Large intestine (tissue), 3 donors: Measurements from ENCODE around the gene SLC25A26. TPM values are rescaled to one million over a fixed set of nuclear protein-coding genes. Genes with fewer than 3 reads are reported as not detected.

ENCODE experiments used
- DNase-seq, 2 donors: peaks; one replicate each; pipeline versions ENCODE4 v3.0.0 to v3.0.0-alpha.2; 2013
- H3K27ac ChIP-seq: one replicate; pipeline ENCODE4 v1.5.1; 2013; ENCODE audit warnings: low read length
- H3K27me3 ChIP-seq: 2 replicates; pipeline ENCODE4 v1.6.1; 2013; ENCODE audit warnings: low read length; ENCODE audit not compliant: control insufficient read depth, insufficient read depth
- H3K36me3 ChIP-seq: 2 replicates; pipeline ENCODE4 v1.6.1; 2013; ENCODE audit warnings: low read length; ENCODE audit not compliant: control insufficient read depth, insufficient read depth
- H3K4me1 ChIP-seq: one replicate; pipeline ENCODE4 v1.6.1; 2013; ENCODE audit warnings: low read length; ENCODE audit not compliant: control insufficient read depth, insufficient read depth
- H3K4me3 ChIP-seq: one replicate; pipeline ENCODE4 v1.5.1; 2013; ENCODE audit warnings: low read length
- H3K9me3 ChIP-seq: one replicate; pipeline ENCODE4 v1.6.1; 2013; ENCODE audit warnings: mild to moderate bottlenecking, low read depth, low read length, moderate library complexity; ENCODE audit not compliant: control insufficient read depth
- WGBS: methylation state at CpG from one replicate; pipeline ENCODE4 v1.1.5; 2013; ENCODE audit warnings: low lambda C conversion rate; ENCODE audit not compliant: insufficient coverage; 5-methylcytosine and 5-hydroxymethylcytosine counted together
- polyA plus RNA-seq: library from polyadenylated mRNA; unstranded; fragments of 120-200 nt; gene quantifications from one replicate; pipeline ENCODE4 v1.2.1, GENCODE V29; 2013

Gene SLC25A26
- polyA plus RNA-seq, 1 donor = 19.9 TPM

DNA sequence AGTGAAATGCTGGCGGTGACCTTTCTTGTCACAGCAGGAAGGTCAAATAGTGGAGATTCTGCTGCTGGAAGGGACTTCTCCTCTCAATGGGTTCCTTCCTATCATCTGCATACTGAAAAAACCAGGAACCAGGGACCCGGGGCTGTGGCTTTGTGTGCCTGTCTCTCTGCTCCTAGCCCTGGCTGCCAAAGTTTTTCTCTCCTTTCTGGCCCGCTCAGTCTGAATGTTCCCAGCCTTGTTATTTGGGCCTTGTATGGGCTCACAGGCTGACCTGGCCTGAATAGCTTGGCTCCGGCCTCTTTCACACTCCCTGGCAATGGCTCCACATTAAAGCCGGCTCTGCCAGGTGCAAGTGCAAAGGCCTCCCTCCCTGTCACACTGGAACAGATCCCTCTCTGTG lies 185.4 kb downstream of the SLC25A26 start:
- Histone ChIP-seq H3K27me3 (no peaks in the 10 kb centered on the region), H3K4me3 (no peak overlapping the region), H3K9me3 (no peaks in the 10 kb centered on the region), H3K36me3 (peaks cover 92% of the 10 kb centered on the region), H3K4me1 (peaks cover 17% of the 10 kb centered on the region), H3K27ac (no peak overlapping the region)
- WGBS = no CpG with 5 or more reads among the region's 5 CpGs
- no peak for DNase-seq

DNA sequence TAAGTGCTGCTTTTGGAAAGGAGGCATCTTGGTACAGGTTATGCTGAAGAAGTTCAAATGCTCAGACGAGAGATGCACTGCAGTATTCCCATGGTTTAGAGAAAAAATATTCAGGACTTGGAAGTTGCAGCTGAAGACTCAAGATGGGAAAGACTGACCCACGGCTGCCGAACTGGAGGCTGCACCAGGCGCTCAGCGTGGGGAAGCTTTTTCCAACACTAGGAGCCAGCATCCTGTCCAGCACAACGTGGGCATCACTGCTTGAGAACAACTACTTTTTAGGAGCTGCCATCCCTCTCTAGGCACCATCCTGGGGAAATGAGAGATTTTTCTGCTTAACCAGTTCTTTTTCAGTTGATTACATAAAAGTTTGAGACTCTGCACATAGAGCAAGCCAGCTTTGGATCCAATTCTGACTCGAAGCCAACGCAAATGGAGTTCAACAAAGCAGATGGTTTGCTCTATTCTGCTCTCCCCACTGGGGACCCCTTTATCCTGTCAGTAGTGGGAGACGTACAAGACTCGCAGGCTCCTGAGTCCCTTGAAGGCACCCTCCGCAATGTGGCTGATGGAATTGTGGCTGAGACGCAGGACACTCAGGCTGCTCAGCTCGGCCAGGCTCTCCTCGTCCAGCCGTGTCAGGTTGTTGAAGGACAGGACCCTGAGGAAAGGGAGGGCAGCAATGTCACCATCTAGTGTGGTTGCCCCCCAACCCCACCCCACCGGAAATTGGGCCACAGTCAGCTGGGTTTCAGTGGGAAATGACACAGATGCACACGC lies 186.2 kb downstream of the SLC25A26 start:
- H3K4me1 ChIP-seq = peaks cover 17% of the 10 kb centered on the region
- no peak for DNase-seq
- no CpG with 5 or more reads among the region's 17 CpGs for WGBS
- peaks cover 91% of the 10 kb centered on the region for H3K36me3 ChIP-seq
- no peaks in the 10 kb centered on the region for H3K9me3 ChIP-seq
- no peak overlapping the region for H3K4me3 ChIP-seq
- no peaks in the 10 kb centered on the region for H3K27me3 ChIP-seq
- H3K27ac ChIP-seq = no peak overlapping the region

DNA sequence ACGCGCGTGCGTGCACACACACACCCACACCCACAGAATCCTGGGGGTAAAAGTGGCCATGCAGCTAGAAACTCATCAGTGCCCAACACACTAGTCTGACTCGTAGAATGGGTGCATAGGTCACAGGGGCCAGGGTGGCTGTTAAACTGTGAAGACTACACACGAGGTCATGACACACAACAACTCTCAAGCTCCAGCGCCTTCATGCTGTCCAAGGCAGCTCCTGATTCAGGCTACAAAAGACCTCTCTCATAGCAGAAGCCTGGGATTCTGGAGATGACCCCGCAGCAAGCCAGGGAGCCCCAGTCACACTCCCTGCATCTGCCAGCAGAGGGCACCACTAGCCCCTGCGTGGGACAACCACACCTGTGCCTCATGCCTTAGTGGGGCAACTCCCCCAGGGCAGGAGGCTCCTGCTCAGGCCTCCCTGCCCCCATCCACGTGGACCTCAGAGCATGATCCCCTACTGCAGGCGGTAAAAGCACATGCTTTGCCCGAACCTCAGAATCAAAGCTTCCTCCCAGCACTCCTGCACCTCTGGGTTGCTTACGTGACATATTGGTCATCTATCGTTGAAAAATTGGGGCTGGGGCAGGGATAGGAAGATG lies 186.9 kb downstream of the SLC25A26 start:
- peak; percentile 58 to 67 for DNase-seq
- H3K36me3 ChIP-seq = peaks cover 93% of the 10 kb centered on the region

DNA sequence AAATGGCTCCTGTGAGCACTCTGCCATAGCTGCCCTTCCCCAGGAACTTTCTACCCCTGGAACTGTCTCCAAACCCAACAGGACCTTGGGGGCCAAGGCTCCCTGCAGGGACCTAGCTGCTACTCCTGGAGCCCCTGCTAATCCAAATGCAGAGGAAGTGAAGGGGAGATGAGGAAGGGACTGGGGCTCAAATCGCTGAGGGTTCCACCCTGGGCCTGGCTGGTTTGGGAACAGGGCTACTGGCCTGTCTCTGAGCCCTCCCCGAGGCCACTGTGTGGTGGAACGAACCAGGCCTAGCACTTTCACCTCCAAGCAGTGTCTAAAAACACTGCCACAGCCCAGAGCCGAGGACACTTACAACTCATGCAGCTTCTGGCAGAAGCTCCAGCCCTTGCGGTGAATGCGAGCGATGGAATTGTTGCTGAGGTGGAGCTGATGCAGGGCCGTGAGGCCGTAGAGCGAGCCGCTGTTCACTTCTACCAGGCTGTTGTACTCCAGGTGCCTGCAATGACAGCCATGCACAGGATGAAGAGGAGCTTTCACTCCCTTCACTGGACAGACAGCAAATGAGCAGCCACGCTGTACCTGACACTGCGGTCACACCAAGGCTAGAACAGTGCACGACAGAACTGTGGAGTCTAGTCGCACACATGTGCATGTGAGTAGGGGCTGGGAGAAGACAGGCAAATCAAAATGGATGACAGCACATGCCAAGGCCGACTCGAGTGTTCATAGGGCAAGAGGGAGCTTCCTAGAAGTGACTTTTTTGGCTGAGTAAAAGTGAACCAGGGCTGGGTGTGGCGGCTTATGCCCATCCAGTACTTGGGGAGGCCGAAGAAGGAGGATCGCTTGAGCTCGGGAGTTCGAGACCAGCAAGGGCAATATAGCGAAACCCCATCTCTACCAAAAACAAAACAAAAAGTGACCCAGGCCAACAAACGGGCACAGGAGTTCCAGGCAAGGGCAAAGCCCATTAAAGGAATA lies 189.3 kb downstream of the SLC25A26 start:
- peaks cover 11% of the 10 kb centered on the region for H3K4me1 ChIP-seq
- no peak for DNase-seq

More for the DNA sequence above, 186.9 kb downstream of the SLC25A26 start:
- Histone ChIP-seq H3K4me1 (peaks cover 17% of the 10 kb centered on the region), H3K27me3 (no peaks in the 10 kb centered on the region), H3K27ac (no peak overlapping the region), H3K9me3 (no peaks in the 10 kb centered on the region), H3K4me3 (no peak overlapping the region)
- WGBS = no CpG with 5 or more reads among the region's 14 CpGs

DNA sequence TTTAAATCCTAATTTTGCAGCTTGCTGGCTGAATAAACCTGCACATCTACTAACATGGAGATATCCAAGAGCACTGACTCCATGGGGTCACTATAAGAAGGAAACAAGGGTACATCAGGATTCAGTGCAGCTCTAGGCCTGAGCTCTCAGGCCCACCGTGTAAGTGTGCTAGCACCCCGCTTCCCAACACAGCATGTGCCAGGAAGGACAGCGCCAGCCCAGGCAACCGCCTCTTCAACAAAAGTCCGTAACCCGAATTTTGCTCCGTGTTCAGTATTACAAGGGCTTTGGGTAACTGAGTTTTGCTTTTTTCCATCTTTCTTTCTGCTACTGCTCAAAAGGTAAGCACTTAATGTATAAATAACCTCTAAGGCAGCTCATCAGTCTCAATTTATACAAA lies 190.2 kb downstream of the SLC25A26 start:
- WGBS = no CpG with 5 or more reads among the region's 7 CpGs
- H3K27me3 ChIP-seq = no peaks in the 10 kb centered on the region
- no peaks in the 10 kb centered on the region for H3K9me3 ChIP-seq
- H3K27ac ChIP-seq = no peak overlapping the region
- no peak for DNase-seq
- no peak overlapping the region for H3K4me3 ChIP-seq
- H3K36me3 ChIP-seq = peaks cover 88% of the 10 kb centered on the region
- H3K4me1 ChIP-seq = peaks cover 11% of the 10 kb centered on the region

More for the DNA sequence above, 189.3 kb downstream of the SLC25A26 start:
- Histone ChIP-seq H3K27me3 (no peaks in the 10 kb centered on the region), H3K9me3 (no peaks in the 10 kb centered on the region), H3K27ac (no peak overlapping the region), H3K36me3 (peaks cover 89% of the 10 kb centered on the region), H3K4me3 (no peak overlapping the region)
- no CpG with 5 or more reads among the region's 24 CpGs for WGBS

DNA sequence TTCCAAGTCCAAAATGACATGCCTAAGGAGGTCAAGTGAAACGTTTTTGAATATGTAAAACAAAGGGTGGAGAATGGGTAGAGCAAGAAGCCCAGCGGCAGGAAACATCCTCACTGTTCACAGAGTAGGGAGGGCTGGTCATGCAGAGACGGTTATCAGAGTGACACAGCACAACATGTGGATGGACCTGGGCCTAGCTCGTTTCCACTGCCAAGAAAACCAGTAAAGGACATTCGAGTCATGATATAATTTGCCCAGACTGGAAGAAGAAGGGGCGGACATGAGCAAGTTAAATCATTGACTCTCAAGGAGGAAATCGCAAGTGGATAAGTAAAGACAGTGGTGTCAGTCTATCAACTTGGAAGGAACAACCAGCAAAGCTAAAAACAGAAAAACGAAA lies 190.7 kb downstream of the SLC25A26 start:
- no peaks in the 10 kb centered on the region for H3K27me3 ChIP-seq
- H3K4me3 ChIP-seq = no peak overlapping the region
- H3K27ac ChIP-seq = no peak overlapping the region
- H3K9me3 ChIP-seq = no peaks in the 10 kb centered on the region
- WGBS = 90% methylated on average over 4 of the region's 8 CpGs
- no peak for DNase-seq
- H3K4me1 ChIP-seq = peaks cover 11% of the 10 kb centered on the region
- peaks cover 87% of the 10 kb centered on the region for H3K36me3 ChIP-seq

DNA sequence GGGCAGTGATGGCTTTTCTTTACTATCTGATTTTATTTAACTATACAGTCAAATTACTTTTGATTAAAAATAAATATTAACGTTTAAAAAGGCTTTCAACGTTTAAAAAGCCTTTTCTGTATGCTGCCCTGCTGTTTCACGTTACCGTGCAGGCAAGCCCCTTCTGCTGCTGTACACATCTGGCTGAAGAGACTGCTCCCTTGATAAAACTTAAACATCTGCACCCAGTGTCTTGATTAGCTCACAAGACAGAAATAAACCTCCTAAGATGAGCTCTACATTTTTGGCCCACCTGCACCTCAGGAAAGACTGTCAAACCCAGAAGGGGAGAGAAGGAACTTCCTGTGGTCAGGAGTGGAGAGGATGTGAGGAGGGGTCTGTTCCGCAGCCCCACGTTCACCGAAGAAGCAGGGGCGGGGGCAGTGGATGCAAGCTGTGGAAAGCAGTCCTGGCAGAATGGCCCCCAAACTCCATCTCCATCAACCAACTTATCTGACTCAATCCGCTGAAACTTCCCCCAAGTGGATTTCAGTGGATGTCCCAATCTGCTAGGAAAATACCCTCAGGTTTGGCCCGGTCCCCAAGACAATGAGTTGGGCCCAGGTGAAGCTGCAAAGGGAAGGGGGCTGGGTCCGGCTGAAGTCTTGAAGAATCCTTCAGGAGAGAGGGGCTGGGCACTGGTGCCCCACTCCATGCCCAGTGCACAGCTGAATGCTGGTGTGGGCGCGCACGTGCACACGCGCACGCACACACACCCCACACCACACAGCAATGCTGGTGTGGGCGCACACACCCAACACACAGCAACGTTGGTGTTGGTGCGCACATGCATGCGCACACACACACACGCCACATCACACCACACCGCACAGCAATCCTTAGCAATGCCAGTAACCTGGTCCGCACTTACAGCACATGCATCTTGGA lies 191.4 kb downstream of the SLC25A26 start:
- no peaks in the 10 kb centered on the region for H3K27me3 ChIP-seq
- peaks cover 82% of the 10 kb centered on the region for H3K36me3 ChIP-seq
- 100% methylated on average over 1 of the region's 24 CpGs for WGBS
- DNase-seq = no peak
- peaks cover 11% of the 10 kb centered on the region for H3K4me1 ChIP-seq
- H3K4me3 ChIP-seq = no peak overlapping the region
- no peaks in the 10 kb centered on the region for H3K9me3 ChIP-seq
- H3K27ac ChIP-seq = no peak overlapping the region

DNA sequence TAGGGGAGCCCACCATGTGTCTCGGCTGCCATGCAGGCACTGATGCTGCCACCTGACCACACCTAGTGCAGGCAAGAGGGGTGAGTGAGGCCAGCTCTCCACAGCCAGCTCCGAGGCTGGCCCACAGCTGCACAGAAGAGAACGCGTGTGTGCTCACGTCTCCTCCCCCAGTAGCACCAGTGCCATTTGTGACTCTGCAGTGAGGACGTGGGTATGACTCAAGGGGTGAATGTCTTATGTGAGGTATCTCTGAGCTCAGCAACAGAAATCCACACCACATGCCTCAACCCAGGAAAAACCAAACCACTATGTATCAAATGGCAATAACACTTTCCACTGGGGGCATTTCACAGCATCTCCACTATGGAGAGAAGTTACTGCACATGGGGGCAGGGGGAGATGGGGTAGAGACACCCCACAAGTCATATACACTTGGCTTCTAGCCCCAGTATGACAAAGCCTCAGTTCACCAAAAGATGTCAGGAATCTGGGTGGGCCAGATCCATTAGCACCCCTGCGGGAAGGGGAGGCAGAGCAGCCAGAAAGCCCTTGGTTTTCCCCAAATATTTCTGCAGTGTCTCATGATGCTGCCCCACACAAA lies 192.4 kb downstream of the SLC25A26 start:
- H3K4me1 ChIP-seq = peaks cover 3% of the 10 kb centered on the region
- no CpG with 5 or more reads among the region's 7 CpGs for WGBS
- DNase-seq = no peak
- H3K36me3 ChIP-seq = peaks cover 72% of the 10 kb centered on the region
- H3K4me3 ChIP-seq = no peak overlapping the region
- no peaks in the 10 kb centered on the region for H3K9me3 ChIP-seq
- H3K27me3 ChIP-seq = no peaks in the 10 kb centered on the region
- H3K27ac ChIP-seq = no peak overlapping the region

DNA sequence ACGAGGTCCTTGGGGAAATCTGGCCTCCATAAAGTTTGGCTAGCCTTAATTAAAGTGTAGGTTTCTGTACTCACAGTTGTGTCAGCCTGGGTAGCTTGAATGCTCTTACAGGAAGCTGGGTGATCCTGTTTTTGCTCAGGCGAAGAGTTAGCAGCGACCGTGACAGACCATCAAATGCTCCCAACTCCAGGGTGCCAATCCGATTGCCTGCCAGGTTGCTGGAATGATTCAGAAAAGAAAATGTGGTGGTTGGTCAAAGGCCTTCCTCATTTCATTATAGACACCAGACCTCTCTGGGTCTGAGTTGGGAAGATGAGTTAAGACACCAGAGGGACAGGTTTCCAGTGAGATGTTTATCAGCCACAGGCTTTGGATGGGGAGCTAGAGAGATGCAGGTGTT lies 194.0 kb downstream of the SLC25A26 start:
- no peak overlapping the region for H3K4me3 ChIP-seq
- no CpG with 5 or more reads among the region's 5 CpGs for WGBS
- H3K27me3 ChIP-seq = no peaks in the 10 kb centered on the region
- H3K27ac ChIP-seq = no peak overlapping the region
- no peaks in the 10 kb centered on the region for H3K4me1 ChIP-seq
- H3K36me3 ChIP-seq = peaks cover 63% of the 10 kb centered on the region
- H3K9me3 ChIP-seq = no peaks in the 10 kb centered on the region
- DNase-seq = no peak
